HepG2 (cell line): Measurements from ENCODE around the gene MTA1. TPM values are rescaled to one million over a fixed set of nuclear protein-coding genes. Genes with fewer than 3 reads are reported as not detected.

Experiments used
- ARNT2 ChIP-seq: sonication (generic); formaldehyde crosslinking; IDR thresholded peaks from 2 replicates; pipeline ENCODE4 v1.8.0; 2022; ENCODE audit warnings: mild to moderate bottlenecking, low read depth, missing genetic modification reagents, moderate library complexity
- BORCS8-MEF2B ChIP-seq: sonication (generic); formaldehyde crosslinking; IDR thresholded peaks from 2 replicates; pipeline ENCODE4 v1.8.0; 2022; ENCODE audit warnings: mild to moderate bottlenecking, missing genetic modification reagents
- HNRNPH1 ChIP-seq: fragments of 200-400 bp; formaldehyde crosslinking; optimal IDR thresholded peaks from 2 replicates; pipeline ENCODE3; 2017; ENCODE audit warnings: mild to moderate bottlenecking, low read depth, low read length
- HOXA9 ChIP-seq: sonication (generic); formaldehyde crosslinking; IDR thresholded peaks from 2 replicates; pipeline ENCODE4 v1.8.1; 2022; ENCODE audit warnings: missing genetic modification reagents, mild to moderate bottlenecking, moderate library complexity, borderline replicate concordance
- KLF13 ChIP-seq: sonication (generic); formaldehyde crosslinking; IDR thresholded peaks from 2 replicates; pipeline ENCODE4 v1.4.0; 2020; ENCODE audit warnings: mild to moderate bottlenecking, missing genetic modification reagents
- MXD4 ChIP-seq: IDR thresholded peaks from 2 replicates; pipeline ENCODE4 v1.6.1; 2016; ENCODE audit warnings: mild to moderate bottlenecking, missing biosample characterization, missing genetic modification reagents
- PAF1 ChIP-seq: IDR thresholded peaks from 2 replicates; pipeline ENCODE4 v1.6.1; 2016; ENCODE audit warnings: missing genetic modification reagents, missing compliant biosample characterization
- PLRG1 ChIP-seq: fragments of 450-650 bp; conservative IDR thresholded peaks from 2 replicates; pipeline ENCODE4 v1.6.1; 2016
- SIN3A ChIP-seq: IDR thresholded peaks from 2 replicates; pipeline ENCODE4 v1.6.1; 2011; ENCODE audit warnings: low read depth, mild to moderate bottlenecking, control low read depth, low read length, borderline replicate concordance
- SPEN ChIP-seq: sonication (generic); formaldehyde crosslinking; IDR thresholded peaks from 2 replicates; pipeline ENCODE4 v1.5.1; 2020; ENCODE audit warnings: low read depth, mild to moderate bottlenecking, missing genetic modification reagents
- SYNCRIP ChIP-seq: fragments of 200-400 bp; formaldehyde crosslinking; IDR thresholded peaks from 2 replicates; pipeline ENCODE4 v1.6.1; 2018; ENCODE audit warnings: mild to moderate bottlenecking, low read depth, low read length; ENCODE audit not compliant: insufficient read depth
- ZFP1 ChIP-seq: IDR thresholded peaks from 2 replicates; pipeline ENCODE4 v1.6.1; 2016
- ZNF124 ChIP-seq: sonication (generic); formaldehyde crosslinking; IDR thresholded peaks from 2 replicates; pipeline ENCODE4 v1.4.0; 2020; ENCODE audit warnings: missing genetic modification reagents
- ZNF160 ChIP-seq: sonication (generic); formaldehyde crosslinking; IDR thresholded peaks from 2 replicates; pipeline ENCODE4 v1.8.0; 2022; ENCODE audit warnings: mild to moderate bottlenecking, inconsistent platforms, missing genetic modification reagents
- ZNF224 ChIP-seq: sonication (generic); formaldehyde crosslinking; IDR thresholded peaks from 2 replicates; pipeline ENCODE4 v1.5.0; 2020; ENCODE audit warnings: mild to moderate bottlenecking, missing genetic modification reagents
- ZNF326 ChIP-seq: sonication (generic); formaldehyde crosslinking; IDR thresholded peaks from 2 replicates; pipeline ENCODE4 v1.4.0; 2020; ENCODE audit warnings: missing genetic modification reagents, borderline replicate concordance
- ZNF552 ChIP-seq: sonication (generic); formaldehyde crosslinking; IDR thresholded peaks from 2 replicates; pipeline ENCODE4 v1.9.0; 2022; ENCODE audit warnings: missing genetic modification reagents, mild to moderate bottlenecking, borderline replicate concordance
- ZNF619 ChIP-seq: sonication (generic); formaldehyde crosslinking; IDR thresholded peaks from 2 replicates; pipeline ENCODE4 v1.4.0; 2020; ENCODE audit warnings: mild to moderate bottlenecking, missing genetic modification reagents
- ZNF709 ChIP-seq: sonication (generic); formaldehyde crosslinking; IDR thresholded peaks from 2 replicates; pipeline ENCODE4 v1.5.0; 2020; ENCODE audit warnings: mild to moderate bottlenecking, missing genetic modification reagents
- ZSCAN9 ChIP-seq: IDR thresholded peaks from 2 replicates; pipeline ENCODE4 v1.6.1; 2016; ENCODE audit warnings: borderline replicate concordance
- polyA plus RNA-seq, 8 experiments: library from polyadenylated mRNA; depleted of rRNA in 3 of 8; stranded (reverse) in 7 of 8; unstranded in 1 of 8; fragments of >200 nt; fragmentation: Illumina TruSeq in 4 of 8; extraction: Trizol in 4 of 8; gene quantifications; 2 replicates each; pipeline versions ENCODE4 v1.2.1 to v1.2.3, GENCODE V29; 2011 to 2016; ENCODE audit warnings: low read depth in 4 of 8, missing spikeins in 1 of 8, mixed read lengths in 1 of 8; ENCODE audit not compliant: insufficient read depth in 1 of 8
- total RNA-seq, 5 experiments: library from RNA; depleted of rRNA; stranded (reverse); fragments of >200 nt; fragmentation: Illumina TruSeq; extraction: Trizol; gene quantifications; 2 replicates each; pipeline ENCODE4 v1.2.3, GENCODE V29; 2016; ENCODE audit warnings: low read depth in 1 of 5
- TF ChIP-seq, protein P1 (sequence below): sonication (generic); formaldehyde crosslinking; IDR thresholded peaks from one replicate; pipeline ENCODE4 v1.5.1; 2020; ENCODE audit warnings: mild to moderate bottlenecking, missing genetic modification reagents; ENCODE audit errors: not compliant biosample characterization
- TF ChIP-seq, protein P2 (sequence below): sonication (generic); formaldehyde crosslinking; IDR thresholded peaks from 2 replicates; pipeline ENCODE4 v1.4.0; 2020; ENCODE audit warnings: missing genetic modification reagents

MTA1 gene
- total and polyA plus RNA-seq, 2 of the 13 experiments (the other 11 are each of a cell fraction or from before 2014, with no cell fraction given) = 35.2 to 85.8 TPM

DNA sequence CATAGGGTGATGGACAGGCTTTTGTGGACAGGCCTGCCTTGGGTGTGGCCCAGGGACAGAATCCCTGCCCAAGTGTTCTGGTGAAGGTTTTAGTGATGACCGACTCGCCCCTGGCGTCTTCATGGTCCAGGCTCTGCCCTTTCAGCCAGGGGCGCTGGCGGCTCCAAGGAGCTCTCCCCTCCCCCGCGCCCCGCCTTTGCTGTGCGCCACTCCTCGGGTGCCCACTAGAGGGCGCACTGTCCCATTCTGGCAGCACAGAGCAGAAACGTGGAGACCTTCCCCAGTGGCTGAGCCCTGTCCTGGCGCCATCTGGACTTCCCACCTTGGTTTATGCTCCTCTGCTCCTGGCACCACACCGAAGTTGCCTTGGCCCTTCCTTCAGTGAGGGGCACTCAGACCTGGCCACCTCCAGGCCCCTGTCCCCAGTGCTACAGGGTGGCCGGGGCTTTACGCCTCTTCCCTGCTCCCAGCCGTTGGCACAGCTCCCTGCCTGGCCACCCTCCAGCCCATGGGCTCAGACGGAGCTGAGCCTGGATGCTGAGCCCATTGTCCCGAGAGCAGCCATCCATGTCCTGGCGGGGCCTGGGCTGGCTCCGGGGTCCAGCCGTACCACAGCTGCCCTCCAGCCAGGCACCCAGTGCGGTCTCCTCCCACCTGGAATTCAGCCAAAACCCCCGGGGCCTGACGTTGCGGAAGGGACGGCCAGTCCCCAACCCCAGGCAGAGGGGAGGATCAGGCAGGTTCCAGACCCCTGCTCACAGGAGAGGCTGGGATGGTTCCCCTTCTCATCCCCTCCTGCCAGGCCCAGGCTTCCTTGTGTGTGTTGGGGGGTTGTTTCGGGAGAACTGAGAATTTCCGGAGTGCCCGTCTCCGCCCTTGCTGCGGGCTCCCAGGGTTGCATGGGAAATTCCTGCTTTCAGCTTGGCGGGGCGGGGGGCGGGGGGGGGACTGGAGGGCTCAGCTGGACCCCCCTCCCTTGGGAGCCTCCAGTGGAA, 61.5 kb downstream of the MTA1 start (continued):
- TF ChIP-seq ZNF326 (CRISPR knock-in tag) = no peak
- TF ChIP-seq ZFP1 (CRISPR knock-in tag) = no peak
- no peak for TF ChIP-seq MXD4 (CRISPR knock-in tag)
- TF ChIP-seq, protein P1, sequence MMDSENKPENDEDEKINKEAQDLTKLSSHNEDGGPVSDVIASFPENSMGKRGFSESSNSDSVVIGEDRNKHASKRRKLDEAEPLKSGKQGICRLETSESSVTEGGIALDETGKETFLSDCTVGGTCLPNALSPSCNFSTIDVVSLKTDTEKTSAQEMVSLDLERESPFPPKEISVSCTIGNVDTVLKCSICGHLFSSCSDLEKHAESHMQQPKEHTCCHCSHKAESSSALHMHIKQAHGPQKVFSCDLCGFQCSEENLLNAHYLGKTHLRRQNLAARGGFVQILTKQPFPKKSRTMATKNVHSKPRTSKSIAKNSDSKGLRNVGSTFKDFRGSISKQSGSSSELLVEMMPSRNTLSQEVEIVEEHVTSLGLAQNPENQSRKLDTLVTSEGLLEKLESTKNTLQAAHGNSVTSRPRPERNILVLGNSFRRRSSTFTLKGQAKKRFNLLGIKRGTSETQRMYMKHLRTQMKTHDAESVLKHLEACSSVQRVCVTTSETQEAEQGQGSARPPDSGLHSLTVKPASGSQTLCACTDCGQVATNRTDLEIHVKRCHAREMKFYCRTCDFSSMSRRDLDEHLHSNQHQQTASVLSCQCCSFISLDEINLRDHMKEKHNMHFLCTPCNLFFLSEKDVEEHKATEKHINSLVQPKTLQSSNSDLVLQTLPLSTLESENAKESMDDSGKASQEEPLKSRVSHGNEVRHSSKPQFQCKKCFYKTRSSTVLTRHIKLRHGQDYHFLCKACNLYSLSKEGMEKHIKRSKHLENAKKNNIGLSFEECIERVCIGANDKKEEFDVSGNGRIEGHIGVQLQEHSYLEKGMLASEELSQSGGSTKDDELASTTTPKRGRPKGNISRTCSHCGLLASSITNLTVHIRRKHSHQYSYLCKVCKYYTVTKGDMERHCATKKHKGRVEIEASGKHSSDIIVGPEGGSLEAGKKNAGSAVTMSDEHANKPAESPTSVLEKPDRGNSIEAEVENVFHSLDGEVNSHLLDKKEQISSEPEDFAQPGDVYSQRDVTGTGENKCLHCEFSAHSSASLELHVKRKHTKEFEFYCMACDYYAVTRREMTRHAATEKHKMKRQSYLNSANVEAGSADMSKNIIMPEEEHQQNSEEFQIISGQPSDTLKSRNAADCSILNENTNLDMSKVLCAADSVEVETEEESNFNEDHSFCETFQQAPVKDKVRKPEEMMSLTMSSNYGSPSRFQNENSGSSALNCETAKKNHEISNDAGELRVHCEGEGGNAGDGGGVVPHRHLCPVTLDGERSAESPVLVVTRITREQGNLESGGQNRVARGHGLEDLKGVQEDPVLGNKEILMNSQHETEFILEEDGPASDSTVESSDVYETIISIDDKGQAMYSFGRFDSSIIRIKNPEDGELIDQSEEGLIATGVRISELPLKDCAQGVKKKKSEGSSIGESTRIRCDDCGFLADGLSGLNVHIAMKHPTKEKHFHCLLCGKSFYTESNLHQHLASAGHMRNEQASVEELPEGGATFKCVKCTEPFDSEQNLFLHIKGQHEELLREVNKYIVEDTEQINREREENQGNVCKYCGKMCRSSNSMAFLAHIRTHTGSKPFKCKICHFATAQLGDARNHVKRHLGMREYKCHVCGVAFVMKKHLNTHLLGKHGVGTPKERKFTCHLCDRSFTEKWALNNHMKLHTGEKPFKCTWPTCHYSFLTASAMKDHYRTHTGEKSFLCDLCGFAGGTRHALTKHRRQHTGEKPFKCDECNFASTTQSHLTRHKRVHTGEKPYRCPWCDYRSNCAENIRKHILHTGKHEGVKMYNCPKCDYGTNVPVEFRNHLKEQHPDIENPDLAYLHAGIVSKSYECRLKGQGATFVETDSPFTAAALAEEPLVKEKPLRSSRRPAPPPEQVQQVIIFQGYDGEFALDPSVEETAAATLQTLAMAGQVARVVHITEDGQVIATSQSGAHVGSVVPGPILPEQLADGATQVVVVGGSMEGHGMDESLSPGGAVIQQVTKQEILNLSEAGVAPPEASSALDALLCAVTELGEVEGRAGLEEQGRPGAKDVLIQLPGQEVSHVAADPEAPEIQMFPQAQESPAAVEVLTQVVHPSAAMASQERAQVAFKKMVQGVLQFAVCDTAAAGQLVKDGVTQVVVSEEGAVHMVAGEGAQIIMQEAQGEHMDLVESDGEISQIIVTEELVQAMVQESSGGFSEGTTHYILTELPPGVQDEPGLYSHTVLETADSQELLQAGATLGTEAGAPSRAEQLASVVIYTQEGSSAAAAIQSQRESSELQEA (CRISPR knock-in tag) = peak; percentile 69
- peak; percentile 61 for TF ChIP-seq SPEN (CRISPR knock-in tag)
- peak; percentile 57; the same call in 1 of the 2 replicates for TF ChIP-seq BORCS8-MEF2B (CRISPR knock-in tag)
- TF ChIP-seq ARNT2 (CRISPR knock-in tag) = 0 out of 2 replicates have a peak, but pooled peaks have one; percentile 36
- no peak for TF ChIP-seq HOXA9
- TF ChIP-seq SIN3A = no peak
- peak; percentile 81; the same call in 1 of the 2 replicates for TF ChIP-seq ZNF619 (CRISPR knock-in tag)
- peak; percentile 49; the same call in 1 of the 2 replicates for TF ChIP-seq KLF13
- TF ChIP-seq SYNCRIP = no peak
- no peak for TF ChIP-seq ZNF552
- TF ChIP-seq PLRG1 = no peak
- TF ChIP-seq, protein P2, sequence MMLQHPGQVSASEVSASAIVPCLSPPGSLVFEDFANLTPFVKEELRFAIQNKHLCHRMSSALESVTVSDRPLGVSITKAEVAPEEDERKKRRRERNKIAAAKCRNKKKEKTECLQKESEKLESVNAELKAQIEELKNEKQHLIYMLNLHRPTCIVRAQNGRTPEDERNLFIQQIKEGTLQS (CRISPR knock-in tag) = no peak
- TF ChIP-seq ZNF160 (CRISPR knock-in tag) = no peak
- peak; percentile 24; the same call in 1 of the 2 replicates for TF ChIP-seq ZNF124
- no peak for TF ChIP-seq ZNF709 (CRISPR knock-in tag)
- TF ChIP-seq ZSCAN9 (CRISPR knock-in tag) = no peak
- TF ChIP-seq ZNF224 = peak; percentile 49; the same call in 1 of the 2 replicates
- TF ChIP-seq HNRNPH1 = no peak
- TF ChIP-seq PAF1 (CRISPR knock-in tag) = no peak
